ENCODE data around the gene PLAC8. TPM values are rescaled to one million over a fixed set of nuclear protein-coding genes. Genes with fewer than 3 reads are reported as not detected.
"Not testable (repeated sequence)": the region's sequence is repeated elsewhere in the genome, so short reads cannot be mapped to it uniquely, and the experiment has no call there.

PLAC8 gene
- total RNA-seq, 1 donor from 2014 or later: 1.2 TPM

GRCh38 chr4:83112231-83112630 lies 2.3 kb downstream of the PLAC8 start:
- no peak overlapping the region for H3K4me3 Mint-ChIP-seq
- no peak overlapping the region for H3K27ac Mint-ChIP-seq

GRCh38 chr4:83111751-83112141 lies 2.8 kb downstream of the PLAC8 start:
- not testable (repeated sequence) for H3K36me3 Mint-ChIP-seq; H3K9me3 Mint-ChIP-seq; H3K27me3 Mint-ChIP-seq (ENCODE audit: low read depth); H3K27ac Mint-ChIP-seq; DNase-seq (ENCODE audit: low spot score in 2 of 2, unreplicated experiment in 2 of 2); H3K4me3 Mint-ChIP-seq
- peaks cover 11% of the 10 kb centered on the region for H3K4me1 Mint-ChIP-seq

More at GRCh38 chr4:83112231-83112630, 2.3 kb downstream of the PLAC8 start:
- DNase-seq (ENCODE audit: low spot score in 2 of 2, unreplicated experiment in 2 of 2): no peak
- Mint-ChIP-seq H3K9me3 (no peaks in the 10 kb centered on the region), H3K36me3 (no peaks in the 10 kb centered on the region), H3K27me3 (ENCODE audit: low read depth) (peaks cover 4% of the 10 kb centered on the region), H3K4me1 (peaks cover 11% of the 10 kb centered on the region)
- TF ChIP-seq CTCF (IDR thresholded peaks at IDR 0.05; ENCODE audit: unreplicated experiment): no peak

GRCh38 chr4:83110970-83111750 lies 3.4 kb downstream of the PLAC8 start:
- peaks cover 4% of the 10 kb centered on the region for H3K27me3 Mint-ChIP-seq (ENCODE audit: low read depth)
- peak overlapping the region; percentile 82 for H3K4me3 Mint-ChIP-seq
- H3K27ac Mint-ChIP-seq: no peak overlapping the region
- no peaks in the 10 kb centered on the region for H3K9me3 Mint-ChIP-seq
- H3K4me1 Mint-ChIP-seq: peaks cover 11% of the 10 kb centered on the region
- DNase-seq (ENCODE audit: low spot score in 2 of 2, unreplicated experiment in 2 of 2): no peak
- no peaks in the 10 kb centered on the region for H3K36me3 Mint-ChIP-seq
- no peak for TF ChIP-seq CTCF (IDR thresholded peaks at IDR 0.05; ENCODE audit: unreplicated experiment)

GRCh38 chr4:83110223-83110945 lies 4.1 kb downstream of the PLAC8 start:
- TF ChIP-seq CTCF (IDR thresholded peaks at IDR 0.05; ENCODE audit: unreplicated experiment): peak; percentile 16
- peaks cover 11% of the 10 kb centered on the region for H3K4me1 Mint-ChIP-seq
- peak overlapping the region; percentile 82 for H3K4me3 Mint-ChIP-seq
- H3K27ac Mint-ChIP-seq: peak overlapping the region; percentile 88
- peaks cover 4% of the 10 kb centered on the region for H3K27me3 Mint-ChIP-seq (ENCODE audit: low read depth)
- no peaks in the 10 kb centered on the region for H3K36me3 Mint-ChIP-seq
- no peaks in the 10 kb centered on the region for H3K9me3 Mint-ChIP-seq
- DNase-seq (ENCODE audit: low spot score in 2 of 2, unreplicated experiment in 2 of 2): peak; percentile 61 to 84

GRCh38 chr4:83109480-83110222 lies 4.9 kb downstream of the PLAC8 start:
- Mint-ChIP-seq H3K4me3 (peak overlapping the region; percentile 82), H3K9me3 (no peaks in the 10 kb centered on the region), H3K27me3 (ENCODE audit: low read depth) (peaks cover 4% of the 10 kb centered on the region), H3K4me1 (peaks cover 7% of the 10 kb centered on the region), H3K27ac (peak overlapping the region; percentile 88), H3K36me3 (no peaks in the 10 kb centered on the region)
- TF ChIP-seq CTCF (IDR thresholded peaks at IDR 0.05; ENCODE audit: unreplicated experiment): no peak
- peak; percentile 46 to 73 for DNase-seq (ENCODE audit: low spot score in 2 of 2, unreplicated experiment in 2 of 2)

Data from mesothelial cell of epicardium (in vitro differentiated cells).